Activated T-cell treated with anti-CD3 and anti-CD28 coated beads for 24 hours (primary cell): ENCODE results near the gene FAM229A.
"Not testable (repeated sequence)": the region's sequence is repeated elsewhere in the genome, so short reads cannot be mapped to it uniquely, and the experiment has no call there.

Experiments
- DNase-seq: peaks from one replicate; pipeline ENCODE4 v3.0.0-alpha.2; 2020; ENCODE audit warnings: low read depth

The FAM229A gene

GRCh38 chr1:32377541-32378220 lies 15.4 kb upstream of the FAM229A start:
- no peak for DNase-seq

GRCh38 chr1:32376199-32376598 lies 13.9 kb upstream of the FAM229A start:
- DNase-seq, result no peak

GRCh38 chr1:32373996-32374592 lies 11.8 kb upstream of the FAM229A start:
- DNase-seq, result no peak

GRCh38 chr1:32372149-32372756 lies 10.0 kb upstream of the FAM229A start:
- peak; percentile 29 for DNase-seq

GRCh38 chr1:32367912-32368635 lies 5.8 kb upstream of the FAM229A start:
- no peak for DNase-seq

GRCh38 chr1:32365445-32365844 lies 3.2 kb upstream of the FAM229A start:
- no peak for DNase-seq

GRCh38 chr1:32364836-32365235 lies 2.6 kb upstream of the FAM229A start:
- DNase-seq, result no peak

GRCh38 chr1:32363713-32364112 lies 1.4 kb upstream of the FAM229A start:
- DNase-seq, result no peak

GRCh38 chr1:32361674-32362473 lies 411 bp downstream of the FAM229A start:
- no peak for DNase-seq

GRCh38 chr1:32361308-32361673 lies 994 bp downstream of the FAM229A start:
- no peak for DNase-seq

- DNase-seq, result no peak
These were observed 3.9 kb downstream of the FAM229A start for GRCh38 chr1:32358435-32358834.

- DNase-seq, result no peak
These were observed 4.7 kb downstream of the FAM229A start for GRCh38 chr1:32357614-32358013.

GRCh38 chr1:32356478-32356877 lies 5.8 kb downstream of the FAM229A start:
- DNase-seq, result no peak

- not testable (repeated sequence) for DNase-seq
These were observed 6.5 kb downstream of the FAM229A start for GRCh38 chr1:32355778-32356177.

- DNase-seq, result no peak
These were observed 8.3 kb downstream of the FAM229A start for GRCh38 chr1:32353886-32354570.

- no peak for DNase-seq
These were observed 8.9 kb downstream of the FAM229A start for GRCh38 chr1:32353431-32353830.

GRCh38 chr1:32352831-32353383 lies 9.4 kb downstream of the FAM229A start:
- no peak for DNase-seq

- no peak for DNase-seq
These were observed 10.0 kb downstream of the FAM229A start for GRCh38 chr1:32352239-32352745.

- DNase-seq, result peak; percentile 85
These were observed 10.7 kb downstream of the FAM229A start for GRCh38 chr1:32351399-32352238.

GRCh38 chr1:32350785-32351398 lies 11.4 kb downstream of the FAM229A start:
- no peak for DNase-seq
